ENCODE data around the gene FERMT3.
A peak's percentile ranks its signal among the peaks of the same experiment; 100 is the strongest.

FERMT3 gene

GRCh38 chr11:64266339-64266738 is 59.8 kb downstream of the FERMT3 start:
- no peak for TF ChIP-seq CTCF (IDR thresholded peaks at IDR 0.05; ENCODE audit: insufficient read depth, low read depth, low read length, missing control alignments)
- DNase-seq (ENCODE audit: low read depth): peak; percentile 78
- no peak overlapping the region for H3K4me3 ChIP-seq (ENCODE audit: low read length)

DNA sequence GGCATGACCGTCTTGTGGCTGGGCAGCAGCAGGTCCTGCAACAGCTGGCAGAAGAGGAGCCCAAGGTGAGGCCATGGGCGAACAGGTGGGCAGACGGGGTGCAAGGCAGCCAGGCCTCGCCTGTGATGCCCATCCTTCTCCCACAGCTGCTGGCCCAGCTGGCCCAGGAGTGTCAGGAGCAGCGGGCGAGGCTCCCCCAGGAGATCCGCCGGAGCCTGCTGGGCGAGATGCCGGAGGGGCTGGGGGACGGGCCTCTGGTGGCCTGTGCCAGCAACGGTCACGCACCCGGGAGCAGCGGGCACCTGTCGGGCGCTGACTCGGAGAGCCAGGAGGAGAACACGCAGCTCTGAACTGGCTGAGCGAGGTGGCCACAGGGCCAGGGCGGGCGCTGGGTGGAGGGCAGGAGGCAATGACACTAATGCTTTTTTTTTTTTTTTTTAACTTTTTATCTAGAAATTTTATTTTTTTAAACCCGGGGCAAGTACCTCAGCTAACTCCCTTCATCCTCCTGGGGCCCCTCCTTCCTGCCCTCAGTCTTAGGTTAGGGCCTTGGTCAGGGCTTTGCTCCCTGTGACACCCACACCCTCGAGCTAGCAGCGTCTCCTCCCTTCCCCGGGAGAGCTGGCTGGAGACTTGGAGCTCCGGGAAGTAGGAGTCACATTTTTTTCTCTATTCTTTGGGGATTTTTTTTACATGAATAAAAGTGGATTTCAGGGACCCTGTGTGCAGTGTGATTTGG is 60.9 kb downstream of the FERMT3 start:
- no peak for DNase-seq (ENCODE audit: low read depth)
- no peak for TF ChIP-seq CTCF (IDR thresholded peaks at IDR 0.05; ENCODE audit: insufficient read depth, low read depth, low read length, missing control alignments)

DNA sequence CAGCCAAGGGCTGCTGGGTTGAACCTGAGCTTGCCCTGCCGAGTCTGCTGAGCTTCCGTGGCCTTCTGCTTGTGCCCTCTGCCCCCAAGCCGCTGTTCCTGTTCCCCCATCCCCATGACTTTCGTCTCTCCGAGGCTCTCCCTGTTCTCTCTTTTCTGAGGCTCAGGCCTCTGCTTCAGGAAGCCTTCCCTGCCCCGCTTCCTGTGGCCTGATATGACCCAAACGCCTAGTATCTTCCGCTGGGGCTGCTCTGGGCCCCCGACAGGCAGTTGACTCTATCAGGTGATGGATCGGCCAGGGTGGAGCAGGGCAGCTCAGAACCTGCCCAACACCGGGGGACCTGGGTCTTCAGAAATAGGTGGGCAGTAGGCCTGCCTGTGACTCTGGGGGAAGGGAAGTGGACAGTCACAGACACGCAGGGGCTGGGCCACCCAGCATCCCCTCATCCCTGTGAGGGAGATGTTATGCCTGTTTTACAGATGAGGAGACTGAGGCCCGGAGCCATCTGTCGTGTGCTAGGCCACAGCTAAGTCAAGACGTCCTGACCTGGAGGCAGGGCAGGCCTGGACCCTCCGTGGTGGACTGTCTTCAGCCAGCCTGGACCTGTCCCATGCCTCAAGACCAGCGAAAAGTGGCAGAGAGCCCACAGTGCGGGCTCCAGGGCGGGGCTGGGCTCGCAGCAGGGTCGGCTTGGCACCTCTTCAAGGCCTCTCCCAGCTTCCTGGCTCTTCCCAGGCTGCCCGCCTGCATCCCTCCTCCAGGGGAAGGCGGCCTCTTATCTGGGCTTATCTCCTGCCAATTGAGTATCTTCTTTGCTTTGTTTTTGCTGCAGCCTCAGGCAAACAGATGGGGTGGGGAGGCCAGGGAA is 61.7 kb downstream of the FERMT3 start:
- TF ChIP-seq CTCF (IDR thresholded peaks at IDR 0.05; ENCODE audit: insufficient read depth, low read depth, low read length, missing control alignments): no peak
- H3K4me3 ChIP-seq (ENCODE audit: low read length): no peak overlapping the region
- peak; percentile 40 for DNase-seq (ENCODE audit: low read depth)

More for the DNA sequence above, 60.9 kb downstream of the FERMT3 start:
- no peak overlapping the region for H3K4me3 ChIP-seq (ENCODE audit: low read length)

- peak; percentile 35 for DNase-seq (ENCODE audit: low read depth)
- H3K4me3 ChIP-seq (ENCODE audit: low read length): peak overlapping the region; percentile 59
- no peak for TF ChIP-seq CTCF (IDR thresholded peaks at IDR 0.05; ENCODE audit: insufficient read depth, low read depth, low read length, missing control alignments)
Observed at GRCh38 chr11:64268893-64269539, 62.5 kb downstream of the FERMT3 start.

DNA sequence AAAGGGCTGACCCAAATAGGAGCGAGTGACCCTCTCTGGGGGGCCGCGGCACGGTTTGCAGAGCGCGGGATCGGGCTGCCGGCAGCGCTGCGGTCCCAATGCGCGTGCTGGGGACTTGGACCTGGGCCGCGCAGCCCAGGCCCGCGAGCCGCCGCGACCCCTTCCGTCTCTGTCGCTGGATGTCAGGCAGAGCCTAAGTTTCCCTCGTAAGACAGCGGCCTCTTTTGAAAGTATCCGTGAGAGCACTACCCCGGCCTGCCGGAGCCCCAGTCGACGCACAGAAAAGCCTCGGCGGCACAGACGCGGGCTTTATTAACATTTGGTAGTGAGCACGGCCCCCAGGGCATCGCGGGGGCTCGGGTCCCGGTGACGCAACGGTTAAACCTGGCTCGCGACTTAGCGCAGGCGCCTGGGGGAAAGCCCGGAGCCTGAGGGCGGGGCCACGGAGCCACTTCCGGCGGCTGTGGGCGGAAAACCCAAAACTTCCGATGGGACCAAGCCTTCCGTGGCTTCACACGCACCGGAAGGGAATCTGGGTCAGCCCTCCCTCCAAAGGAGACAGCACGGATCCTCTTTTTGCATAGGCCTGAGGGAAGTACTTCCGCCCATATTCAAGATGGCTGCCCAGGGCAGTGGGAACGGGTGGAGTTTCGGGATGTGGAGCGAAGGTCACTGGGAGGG is 63.2 kb downstream of the FERMT3 start:
- peak; percentile 100 for DNase-seq (ENCODE audit: low read depth)
- peak overlapping the region; percentile 59 for H3K4me3 ChIP-seq (ENCODE audit: low read length)
- peak; percentile 2 for TF ChIP-seq CTCF (IDR thresholded peaks at IDR 0.05; ENCODE audit: insufficient read depth, low read depth, low read length, missing control alignments)
